ENCODE measurements around the gene CUBN.

Gene CUBN

GRCh38 chr10:17001961-17002749 lies 127.5 kb downstream of the CUBN start:
- Mint-ChIP-seq H3K4me3 (peak overlapping the region; percentile 80), H3K4me1 (ENCODE audit: low read depth) (peaks cover 67% of the 10 kb centered on the region), H3K27ac (peak overlapping the region; percentile 93), H3K27me3 (no peaks in the 10 kb centered on the region), H3K9me3 (ENCODE audit: low read depth) (no peaks in the 10 kb centered on the region), H3K36me3 (peaks cover 7% of the 10 kb centered on the region)

DNA sequence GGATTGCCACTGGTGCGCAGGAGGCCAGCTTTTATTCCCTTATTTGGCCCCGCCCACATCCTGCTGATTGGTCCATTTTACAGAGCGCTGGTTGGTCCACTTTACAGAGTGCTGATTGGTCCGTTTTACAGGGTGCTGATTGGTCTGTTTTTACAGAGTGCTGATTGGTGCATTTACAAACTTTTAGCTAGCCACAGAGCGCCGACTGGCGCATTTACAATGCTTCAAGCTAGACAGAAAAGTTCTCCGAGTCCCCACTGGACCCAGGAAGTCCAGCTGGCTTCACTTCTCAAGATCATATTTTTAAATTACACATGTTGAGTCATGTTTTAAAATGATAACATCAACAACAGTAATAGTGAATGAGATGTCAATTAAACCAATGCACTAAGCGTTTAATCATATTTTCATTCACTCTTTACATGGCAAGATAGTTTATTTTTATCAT lies 128.3 kb downstream of the CUBN start:
- Mint-ChIP-seq H3K4me1 (ENCODE audit: low read depth) (peaks cover 63% of the 10 kb centered on the region), H3K9me3 (ENCODE audit: low read depth) (no peaks in the 10 kb centered on the region), H3K36me3 (peaks cover 7% of the 10 kb centered on the region), H3K27ac (peak overlapping the region; percentile 93), H3K4me3 (no peak overlapping the region), H3K27me3 (no peaks in the 10 kb centered on the region)

- Mint-ChIP-seq H3K36me3 (peaks cover 7% of the 10 kb centered on the region), H3K9me3 (ENCODE audit: low read depth) (no peaks in the 10 kb centered on the region), H3K4me3 (no peak overlapping the region), H3K27ac (no peak overlapping the region), H3K4me1 (ENCODE audit: low read depth) (peaks cover 61% of the 10 kb centered on the region), H3K27me3 (no peaks in the 10 kb centered on the region)
These were observed 129.8 kb downstream of the CUBN start for GRCh38 chr10:16999665-17000451.

GRCh38 chr10:16996530-16996964 lies 133.1 kb downstream of the CUBN start:
- Mint-ChIP-seq H3K9me3 (ENCODE audit: low read depth) (no peaks in the 10 kb centered on the region), H3K27ac (no peak overlapping the region)

GRCh38 chr10:16995867-16996529 lies 133.6 kb downstream of the CUBN start:
- Mint-ChIP-seq H3K27ac (peak overlapping the region; percentile 81), H3K9me3 (ENCODE audit: low read depth) (peaks cover 2% of the 10 kb centered on the region), H3K4me1 (ENCODE audit: low read depth) (peaks cover 25% of the 10 kb centered on the region), H3K4me3 (peak overlapping the region; percentile 67), H3K36me3 (peaks cover 11% of the 10 kb centered on the region), H3K27me3 (no peaks in the 10 kb centered on the region)

More at GRCh38 chr10:16996530-16996964, 133.1 kb downstream of the CUBN start:
- Mint-ChIP-seq H3K36me3 (peaks cover 9% of the 10 kb centered on the region), H3K4me1 (ENCODE audit: low read depth) (peaks cover 30% of the 10 kb centered on the region), H3K4me3 (peak overlapping the region; percentile 67), H3K27me3 (no peaks in the 10 kb centered on the region)

DNA sequence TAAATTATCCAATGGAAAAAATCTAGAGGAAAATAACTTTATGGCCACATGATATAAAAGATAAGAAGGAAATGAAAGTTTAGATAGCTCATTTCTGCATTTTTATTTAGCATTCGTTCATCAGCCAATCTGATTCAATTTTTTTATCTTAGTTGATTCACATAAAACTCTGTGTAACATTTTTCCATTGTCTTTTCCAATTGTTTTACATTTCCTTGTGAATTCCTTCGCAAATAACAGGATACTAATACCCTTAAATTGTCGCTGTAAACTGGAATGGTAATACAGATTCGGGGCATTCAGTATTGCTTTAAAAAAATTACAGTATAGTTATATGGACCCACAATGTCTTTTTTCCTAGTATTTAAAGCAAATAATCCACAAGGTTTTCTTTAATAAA lies 136.4 kb downstream of the CUBN start:
- Mint-ChIP-seq H3K4me3 (no peak overlapping the region), H3K27me3 (no peaks in the 10 kb centered on the region), H3K9me3 (ENCODE audit: low read depth) (peaks cover 2% of the 10 kb centered on the region), H3K4me1 (ENCODE audit: low read depth) (peaks cover 19% of the 10 kb centered on the region), H3K36me3 (peaks cover 10% of the 10 kb centered on the region), H3K27ac (no peak overlapping the region)

GRCh38 chr10:16992611-16993119 lies 136.9 kb downstream of the CUBN start:
- H3K27ac Mint-ChIP-seq = no peak overlapping the region
- peaks cover 19% of the 10 kb centered on the region for H3K4me1 Mint-ChIP-seq (ENCODE audit: low read depth)
- peaks cover 2% of the 10 kb centered on the region for H3K9me3 Mint-ChIP-seq (ENCODE audit: low read depth)
- H3K27me3 Mint-ChIP-seq = no peaks in the 10 kb centered on the region
- H3K4me3 Mint-ChIP-seq = no peak overlapping the region
- H3K36me3 Mint-ChIP-seq = peaks cover 8% of the 10 kb centered on the region

DNA sequence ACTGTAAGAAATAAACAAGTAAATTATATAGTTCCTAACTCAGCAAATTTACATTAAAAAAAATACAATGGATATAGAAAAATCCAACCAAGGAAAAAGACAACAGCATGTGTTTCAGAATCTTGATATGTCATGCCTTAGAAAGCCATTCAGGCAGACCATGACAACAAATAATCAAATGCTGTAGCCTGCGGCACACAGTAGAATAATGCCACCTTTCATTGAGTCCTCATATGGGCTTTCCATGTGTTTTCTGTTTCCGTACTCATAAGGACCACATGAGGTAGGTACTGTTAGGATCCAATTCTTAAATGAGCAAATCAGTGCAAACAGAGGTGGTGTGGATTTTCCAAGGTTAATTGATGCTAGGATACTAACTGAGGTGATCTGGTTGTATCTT lies 138.6 kb downstream of the CUBN start:
- Mint-ChIP-seq H3K27me3 (no peaks in the 10 kb centered on the region), H3K4me3 (no peak overlapping the region), H3K36me3 (peaks cover 8% of the 10 kb centered on the region), H3K4me1 (ENCODE audit: low read depth) (peaks cover 12% of the 10 kb centered on the region), H3K9me3 (ENCODE audit: low read depth) (peaks cover 2% of the 10 kb centered on the region), H3K27ac (no peak overlapping the region)

- Mint-ChIP-seq H3K4me1 (ENCODE audit: low read depth) (peaks cover 3% of the 10 kb centered on the region), H3K27ac (no peak overlapping the region), H3K4me3 (no peak overlapping the region), H3K36me3 (peaks cover 8% of the 10 kb centered on the region), H3K27me3 (no peaks in the 10 kb centered on the region), H3K9me3 (ENCODE audit: low read depth) (peaks cover 2% of the 10 kb centered on the region)
These were observed 139.8 kb downstream of the CUBN start for GRCh38 chr10:16989826-16990293.

GRCh38 chr10:16988900-16989299 lies 140.7 kb downstream of the CUBN start:
- Mint-ChIP-seq H3K9me3 (ENCODE audit: low read depth) (peaks cover 2% of the 10 kb centered on the region), H3K4me3 (no peak overlapping the region), H3K4me1 (ENCODE audit: low read depth) (no peaks in the 10 kb centered on the region), H3K27ac (no peak overlapping the region), H3K36me3 (peaks cover 8% of the 10 kb centered on the region), H3K27me3 (no peaks in the 10 kb centered on the region)

DNA sequence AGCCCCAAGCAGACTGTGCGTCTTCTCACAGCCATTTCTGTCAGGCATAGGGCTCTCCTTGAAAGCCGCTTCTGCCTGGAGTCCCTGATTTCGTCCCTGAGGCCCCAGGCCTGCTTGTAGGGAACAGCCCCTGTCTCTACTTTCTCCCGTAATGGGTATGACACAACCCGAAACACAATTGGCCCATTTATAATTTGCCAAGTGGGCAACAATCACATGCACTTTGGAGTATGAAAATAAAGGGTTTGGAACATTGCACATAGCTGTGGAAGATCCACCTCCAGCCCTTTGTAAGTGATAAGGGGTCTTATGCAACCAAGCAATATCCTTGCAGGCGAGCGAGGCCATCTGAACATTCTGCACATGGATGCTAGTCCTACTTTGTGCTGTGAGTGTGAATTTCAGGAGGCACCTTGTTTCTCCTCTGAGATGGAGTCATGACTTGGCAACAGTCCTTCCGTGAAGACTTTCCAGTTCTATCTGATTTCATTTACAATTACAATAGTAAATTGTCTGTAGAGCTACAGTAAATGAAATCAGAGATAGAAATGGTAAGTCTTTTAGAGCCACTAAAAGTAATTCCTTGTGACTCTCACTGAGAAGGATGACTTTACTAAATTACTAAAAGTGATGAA lies 141.5 kb downstream of the CUBN start:
- Mint-ChIP-seq H3K27ac (no peak overlapping the region), H3K9me3 (ENCODE audit: low read depth) (peaks cover 2% of the 10 kb centered on the region), H3K4me1 (ENCODE audit: low read depth) (no peaks in the 10 kb centered on the region), H3K27me3 (no peaks in the 10 kb centered on the region), H3K4me3 (no peak overlapping the region), H3K36me3 (peaks cover 12% of the 10 kb centered on the region)

DNA sequence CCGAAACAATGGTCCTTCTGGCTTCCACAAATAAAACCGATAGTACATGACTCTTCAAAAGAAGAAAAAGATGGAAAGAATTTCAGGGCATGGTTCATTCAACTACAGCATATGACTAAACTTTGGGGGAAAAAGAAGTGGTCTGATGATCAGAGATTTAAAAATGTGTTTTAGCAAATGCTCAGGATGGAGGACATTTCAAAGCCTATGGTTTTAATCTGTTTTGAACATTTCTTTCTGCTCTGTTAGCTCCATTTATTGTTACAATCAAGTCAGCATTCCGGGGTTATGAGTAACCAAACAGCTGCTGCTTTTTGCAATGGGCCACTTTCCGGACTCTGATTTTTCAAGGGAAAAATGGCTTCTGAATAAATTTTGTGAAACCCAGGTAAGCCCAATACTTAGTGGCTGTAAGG lies 142.4 kb downstream of the CUBN start:
- peaks cover 2% of the 10 kb centered on the region for H3K9me3 Mint-ChIP-seq (ENCODE audit: low read depth)
- no peaks in the 10 kb centered on the region for H3K27me3 Mint-ChIP-seq
- no peak overlapping the region for H3K4me3 Mint-ChIP-seq
- H3K27ac Mint-ChIP-seq = no peak overlapping the region
- peaks cover 12% of the 10 kb centered on the region for H3K36me3 Mint-ChIP-seq
- H3K4me1 Mint-ChIP-seq (ENCODE audit: low read depth) = no peaks in the 10 kb centered on the region

DNA sequence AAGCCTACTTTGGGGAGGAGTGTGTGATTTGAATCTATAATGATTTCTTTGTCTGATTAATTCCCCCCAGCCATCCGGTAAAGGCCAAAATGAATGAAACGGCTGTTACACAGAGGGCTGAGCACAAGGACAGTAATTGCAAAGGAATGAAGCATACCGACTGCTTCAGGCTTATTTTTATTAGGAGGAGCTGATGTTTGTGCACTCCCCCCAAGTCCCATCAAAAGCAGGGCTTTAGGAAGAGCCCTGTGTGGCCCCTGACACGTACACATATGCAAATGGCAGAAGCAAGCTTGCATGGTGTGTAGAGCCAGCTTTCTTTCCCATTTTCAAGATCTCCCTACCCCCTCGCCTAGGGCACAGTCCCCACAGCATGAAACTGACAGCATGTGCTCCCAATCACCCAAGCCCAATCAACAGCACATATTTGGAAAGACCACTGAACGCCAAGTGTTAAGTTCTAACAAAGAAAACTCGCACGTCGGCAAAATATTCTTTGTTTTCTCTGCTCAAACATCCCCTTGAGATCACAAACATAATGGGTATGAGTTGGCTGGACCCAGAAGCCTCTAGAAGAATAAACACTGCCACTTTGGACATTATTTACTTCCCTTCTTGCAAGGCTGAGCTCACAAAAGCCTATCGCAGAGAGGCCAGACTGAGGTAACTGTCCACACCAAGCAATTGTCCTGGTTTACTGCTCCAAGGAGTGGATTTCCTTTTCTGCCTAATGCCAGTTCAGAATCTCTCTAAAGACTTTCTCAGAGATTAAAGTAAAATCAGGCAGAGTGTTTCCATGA lies 143.0 kb downstream of the CUBN start:
- no peak overlapping the region for H3K4me3 Mint-ChIP-seq
- H3K4me1 Mint-ChIP-seq (ENCODE audit: low read depth) = no peaks in the 10 kb centered on the region
- peaks cover 12% of the 10 kb centered on the region for H3K36me3 Mint-ChIP-seq
- no peaks in the 10 kb centered on the region for H3K27me3 Mint-ChIP-seq
- H3K9me3 Mint-ChIP-seq (ENCODE audit: low read depth) = peaks cover 2% of the 10 kb centered on the region
- no peak overlapping the region for H3K27ac Mint-ChIP-seq

- Mint-ChIP-seq H3K9me3 (ENCODE audit: low read depth) (no peaks in the 10 kb centered on the region), H3K4me3 (no peak overlapping the region), H3K36me3 (peaks cover 12% of the 10 kb centered on the region), H3K4me1 (ENCODE audit: low read depth) (no peaks in the 10 kb centered on the region), H3K27me3 (no peaks in the 10 kb centered on the region), H3K27ac (no peak overlapping the region)
These were observed 143.6 kb downstream of the CUBN start for GRCh38 chr10:16986082-16986405.

Data from activated naive CD8-positive, alpha-beta T cell (primary cell).